Cerebellar cortex (tissue), 1 donor: ENCODE measurements around the gene PPP2R3B.

Experiments used
- DNase-seq: peaks from one replicate; pipeline ENCODE4 v3.0.0-alpha.2; 2015; ENCODE audit warnings: low spot score

The PPP2R3B gene

GRCh38 chrX:298993-299392, 87.7 kb downstream of the PPP2R3B start:
- DNase-seq, result no peak

- no peak for DNase-seq
These were observed 91.6 kb downstream of the PPP2R3B start for GRCh38 chrX:295136-295535.

- no peak for DNase-seq
These were observed 93.5 kb downstream of the PPP2R3B start for GRCh38 chrX:292900-293897.

- no peak for DNase-seq
These were observed 95.3 kb downstream of the PPP2R3B start for GRCh38 chrX:291411-291901.

- no peak for DNase-seq
These were observed 96.1 kb downstream of the PPP2R3B start for GRCh38 chrX:290476-291166.

- no peak for DNase-seq
These were observed 98.1 kb downstream of the PPP2R3B start for GRCh38 chrX:288561-288991.

- DNase-seq, result no peak
These were observed 99.0 kb downstream of the PPP2R3B start for GRCh38 chrX:287670-288069.

GRCh38 chrX:285076-285677, 101.5 kb downstream of the PPP2R3B start:
- no peak for DNase-seq
